Stimulated activated CD4-positive, alpha-beta T cell treated with anti-CD3 and anti-CD28 coated beads, TNF-alpha, amount 100 ng/mL, for 24 hours (primary cell): Measurements from ENCODE around the gene NEUROD4.

Experiments
- DNase-seq, 3 experiments: peaks; one replicate each; pipeline ENCODE4 v3.0.0-alpha.2; 2020; ENCODE audit warnings: low read depth in 3 of 3

The NEUROD4 gene

GRCh38 chr12:54997929-54998522, 21.7 kb upstream of the NEUROD4 start:
- DNase-seq, result no peak

- DNase-seq, result no peak
These were observed 20.7 kb upstream of the NEUROD4 start for GRCh38 chr12:54998958-54999510.

DNA sequence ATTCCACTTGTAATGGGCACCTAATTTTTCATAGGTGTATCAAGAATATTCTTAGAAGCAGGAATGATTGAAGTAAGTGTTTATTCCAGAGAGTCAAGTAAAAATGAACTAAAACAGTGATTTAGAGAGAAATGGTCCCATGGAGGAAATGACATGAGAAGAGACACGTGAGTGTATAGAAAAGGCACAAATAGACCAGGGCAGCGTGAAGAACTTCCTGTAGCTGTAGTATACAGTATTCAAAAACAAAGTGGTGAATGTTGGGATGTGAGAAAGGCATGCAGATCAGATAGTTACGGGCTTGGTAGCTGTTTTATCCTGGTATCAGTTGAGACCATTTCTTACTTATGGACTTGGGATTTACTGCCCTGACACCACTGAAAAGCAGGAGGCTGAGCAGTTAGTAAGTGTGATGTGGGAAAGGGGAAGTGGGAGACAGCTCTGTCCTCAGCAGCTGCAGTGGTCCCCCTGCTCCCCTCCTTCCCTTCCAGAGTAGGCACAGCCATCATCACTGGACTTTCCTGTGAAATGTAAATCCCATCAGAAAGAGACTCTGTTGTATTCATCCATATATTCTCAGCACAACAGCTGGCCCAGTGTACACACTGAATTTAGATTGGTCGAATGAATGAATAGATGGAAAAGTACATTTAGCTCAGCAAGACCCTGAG, 18.4 kb upstream of the NEUROD4 start:
- no peak for DNase-seq

DNA sequence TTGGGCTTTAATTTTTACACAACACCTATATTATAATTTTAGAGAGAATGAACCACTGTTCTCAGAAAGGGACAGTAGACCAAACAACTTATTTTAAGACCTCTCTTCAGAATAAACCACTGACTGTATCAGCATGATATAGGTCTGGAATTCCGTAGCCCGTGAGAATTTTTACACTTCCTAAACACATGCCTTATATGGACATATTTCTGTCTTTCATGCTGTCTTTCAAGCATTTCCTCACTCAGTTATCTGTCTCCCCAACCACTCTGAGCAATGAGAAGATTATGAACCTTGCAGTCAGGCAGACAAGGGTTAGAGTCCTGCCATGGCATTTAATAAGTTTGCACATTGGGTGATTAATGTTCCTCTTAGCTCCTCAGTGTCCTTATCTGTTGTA, 17.4 kb upstream of the NEUROD4 start:
- no peak for DNase-seq

- DNase-seq, result no peak
These were observed 10.7 kb upstream of the NEUROD4 start for GRCh38 chr12:55008944-55009585.

- no peak for DNase-seq
These were observed 2.3 kb upstream of the NEUROD4 start for GRCh38 chr12:55017416-55017925.

GRCh38 chr12:55024575-55024974, 4.8 kb downstream of the NEUROD4 start:
- no peak for DNase-seq

DNA sequence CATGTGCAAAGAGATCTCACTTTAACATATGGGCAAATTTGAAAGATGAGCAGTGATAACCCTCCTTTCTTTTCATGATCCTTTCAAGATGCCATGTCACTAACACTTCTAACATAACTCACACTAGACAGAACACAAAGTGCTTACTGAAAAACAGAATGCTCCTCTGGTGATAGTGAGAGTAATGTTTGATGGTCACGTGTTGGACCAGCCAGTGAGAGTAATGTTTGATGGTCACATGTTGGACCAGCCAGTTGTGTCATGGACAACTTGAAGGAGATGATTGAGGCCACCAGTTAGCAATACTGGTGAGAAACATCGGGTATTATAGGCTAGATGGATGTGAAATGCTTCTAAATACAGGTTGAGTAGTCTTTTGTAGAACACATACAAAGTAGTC, 5.7 kb downstream of the NEUROD4 start:
- DNase-seq, result no peak

GRCh38 chr12:55034218-55034617, 14.4 kb downstream of the NEUROD4 start:
- no peak for DNase-seq

DNA sequence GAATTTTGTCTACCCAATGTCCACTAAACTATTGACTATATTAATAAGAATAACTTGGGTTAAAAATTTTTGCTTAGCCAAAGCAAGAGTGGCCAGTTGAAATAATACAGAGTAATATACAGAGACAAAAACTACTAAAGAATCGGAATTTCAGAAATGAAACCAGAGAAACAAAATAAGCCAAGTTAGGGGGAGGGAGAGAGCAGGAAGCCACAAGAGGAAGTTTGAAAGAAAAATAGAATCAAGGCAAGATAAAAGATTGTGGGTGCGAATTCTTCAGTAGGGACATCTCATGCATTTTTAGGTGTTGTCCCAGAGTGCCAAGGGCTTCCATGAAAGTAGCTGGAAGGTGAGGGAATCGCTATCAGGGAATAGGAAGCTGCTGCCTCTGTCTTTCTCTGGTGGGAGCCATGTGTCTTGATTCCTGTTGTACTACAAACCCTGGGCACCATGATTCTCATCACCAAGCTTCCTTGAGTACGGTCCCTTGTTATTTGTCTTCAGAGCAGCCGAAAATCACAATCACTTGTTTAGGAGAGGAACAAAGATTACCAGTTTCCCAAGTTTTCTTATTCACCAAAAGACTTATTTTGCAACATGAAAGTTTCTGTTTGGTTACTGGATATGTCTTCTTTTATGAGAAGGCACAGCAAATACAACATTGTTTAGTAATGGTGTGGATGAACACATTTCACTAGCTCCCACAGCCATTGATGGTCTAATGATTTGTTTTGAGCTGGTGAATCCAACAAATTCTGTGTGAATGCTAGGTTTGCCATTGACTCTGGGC, 16.7 kb downstream of the NEUROD4 start:
- DNase-seq, result no peak

- DNase-seq, result no peak
These were observed 17.7 kb downstream of the NEUROD4 start for GRCh38 chr12:55037351-55037987.

- DNase-seq, result no peak
These were observed 19.9 kb downstream of the NEUROD4 start for GRCh38 chr12:55039395-55040354.

GRCh38 chr12:55041345-55042055, 21.7 kb downstream of the NEUROD4 start:
- DNase-seq, result no peak

DNA sequence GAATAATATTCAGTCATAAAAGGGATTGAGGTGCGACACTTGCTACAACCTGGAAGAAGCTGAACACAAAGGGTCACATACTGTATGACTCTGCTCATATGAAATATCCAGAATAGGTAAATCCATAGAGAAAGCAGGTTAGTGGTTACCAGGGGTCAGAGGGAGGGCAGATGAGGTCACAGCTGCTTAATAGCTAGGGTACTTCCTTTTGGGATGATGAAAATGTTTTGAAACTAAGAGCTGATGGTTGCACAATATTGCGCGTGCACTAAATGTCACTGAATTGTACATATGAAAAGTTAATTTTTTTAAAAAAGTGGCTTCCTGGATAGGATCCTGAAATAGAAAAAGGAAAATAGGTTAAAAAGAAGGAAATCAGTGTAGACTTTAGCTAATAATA, 23.8 kb downstream of the NEUROD4 start:
- DNase-seq, result no peak

DNA sequence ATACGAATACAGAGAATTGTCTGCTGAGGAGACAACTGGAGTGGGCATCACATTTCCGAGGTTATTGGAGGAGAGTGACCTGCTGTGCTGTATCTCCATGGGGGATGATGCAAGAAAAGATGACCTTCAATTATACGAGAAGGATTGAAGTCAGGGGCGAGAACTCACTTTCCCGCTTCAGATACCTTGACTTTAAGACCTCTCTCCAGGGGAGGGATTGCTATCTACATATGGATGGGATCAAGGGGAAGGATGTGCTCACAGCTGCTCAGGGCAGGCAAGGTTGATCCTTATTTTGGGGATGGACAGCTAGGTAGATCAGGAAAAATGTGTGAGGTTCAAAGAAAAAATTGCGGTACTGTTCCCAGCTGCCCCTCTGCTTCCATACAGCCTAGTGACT, 24.4 kb downstream of the NEUROD4 start:
- DNase-seq, result no peak

- DNase-seq, result no peak
These were observed 29.9 kb downstream of the NEUROD4 start for GRCh38 chr12:55049676-55050075.

GRCh38 chr12:55051197-55051947, 31.6 kb downstream of the NEUROD4 start:
- no peak for DNase-seq

GRCh38 chr12:55057481-55057880, 37.7 kb downstream of the NEUROD4 start:
- no peak for DNase-seq

DNA sequence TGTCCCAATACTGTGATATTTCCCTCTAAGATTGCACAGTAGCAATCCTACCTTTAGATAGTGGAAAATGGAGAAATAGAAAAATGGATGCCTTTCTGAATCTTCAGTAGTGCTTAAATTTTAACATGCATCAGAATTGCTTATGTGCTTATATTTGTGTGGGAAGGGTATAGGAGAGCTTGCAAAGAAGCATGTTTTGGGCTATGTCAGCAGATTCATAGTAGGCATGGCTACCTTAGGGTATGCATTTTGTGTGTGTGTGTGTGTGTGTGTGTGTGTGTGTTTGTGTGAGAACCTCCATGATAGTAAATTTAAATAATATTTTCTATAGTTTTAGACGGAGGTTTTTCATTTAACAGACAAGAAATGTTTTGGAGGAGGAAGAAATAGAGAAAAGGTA, 38.3 kb downstream of the NEUROD4 start:
- DNase-seq, result no peak
